Stimulated activated naive B cell treated with anti-CD40 and anti-IgM and Interleukin-4, amounts not matched to agents 10 μg/mL and 1 μg/mL and 100 μg/mL, for 72 hours (primary cell): ENCODE data around the gene EMX1.

Experiments used
- ATAC-seq, 2 donors: fragments of 150-1000 bp; cut with Tn5 transposase; replicated peaks; 2 replicates each; pipeline ENCODE4 v1.10.0; 2021; ENCODE audit warnings: moderate library complexity in 1 of 2
- DNase-seq: peaks from one replicate; pipeline ENCODE4 v3.0.0; 2021
- H3K27ac Mint-ChIP-seq: one replicate; pipeline ENCODE4 v1.8.0; 2022; ENCODE audit warnings: mild to moderate bottlenecking, mixed read lengths
- H3K27me3 Mint-ChIP-seq, 2 donors: one replicate each; pipeline ENCODE4 v1.8.0; 2022; ENCODE audit warnings: mixed read lengths in 2 of 2
- H3K36me3 Mint-ChIP-seq, 2 donors: one replicate each; pipeline ENCODE4 v1.8.0; 2022; ENCODE audit warnings: mixed read lengths in 2 of 2, mild to moderate bottlenecking in 1 of 2
- H3K4me1 Mint-ChIP-seq, 2 donors: one replicate each; pipeline ENCODE4 v1.8.0; 2022; ENCODE audit warnings: mixed read lengths in 2 of 2, mild to moderate bottlenecking in 1 of 2
- H3K4me3 Mint-ChIP-seq, 2 donors: one replicate each; pipeline ENCODE4 v1.8.0; 2022; ENCODE audit warnings: mild to moderate bottlenecking in 2 of 2, mixed read lengths in 2 of 2, moderate library complexity in 1 of 2
- H3K9me3 Mint-ChIP-seq, 2 donors: one replicate each; pipeline ENCODE4 v1.8.0; 2022; ENCODE audit warnings: mixed read lengths in 2 of 2, mild to moderate bottlenecking in 1 of 2

The EMX1 gene

GRCh38 chr2:72973137-72973535 lies 55.8 kb downstream of the EMX1 start:
- no peak for DNase-seq
- Mint-ChIP-seq H3K9me3 (no peaks in the 10 kb centered on the region), H3K27me3 (no peaks in the 10 kb centered on the region), H3K4me3 (no peak overlapping the region), H3K36me3 (peaks cover 6 to 10% of the 10 kb centered on the region in 2 donors), H3K4me1 (peaks cover 10 to 14% of the 10 kb centered on the region in 2 donors), H3K27ac (no peak overlapping the region)
- no peak for ATAC-seq

DNA sequence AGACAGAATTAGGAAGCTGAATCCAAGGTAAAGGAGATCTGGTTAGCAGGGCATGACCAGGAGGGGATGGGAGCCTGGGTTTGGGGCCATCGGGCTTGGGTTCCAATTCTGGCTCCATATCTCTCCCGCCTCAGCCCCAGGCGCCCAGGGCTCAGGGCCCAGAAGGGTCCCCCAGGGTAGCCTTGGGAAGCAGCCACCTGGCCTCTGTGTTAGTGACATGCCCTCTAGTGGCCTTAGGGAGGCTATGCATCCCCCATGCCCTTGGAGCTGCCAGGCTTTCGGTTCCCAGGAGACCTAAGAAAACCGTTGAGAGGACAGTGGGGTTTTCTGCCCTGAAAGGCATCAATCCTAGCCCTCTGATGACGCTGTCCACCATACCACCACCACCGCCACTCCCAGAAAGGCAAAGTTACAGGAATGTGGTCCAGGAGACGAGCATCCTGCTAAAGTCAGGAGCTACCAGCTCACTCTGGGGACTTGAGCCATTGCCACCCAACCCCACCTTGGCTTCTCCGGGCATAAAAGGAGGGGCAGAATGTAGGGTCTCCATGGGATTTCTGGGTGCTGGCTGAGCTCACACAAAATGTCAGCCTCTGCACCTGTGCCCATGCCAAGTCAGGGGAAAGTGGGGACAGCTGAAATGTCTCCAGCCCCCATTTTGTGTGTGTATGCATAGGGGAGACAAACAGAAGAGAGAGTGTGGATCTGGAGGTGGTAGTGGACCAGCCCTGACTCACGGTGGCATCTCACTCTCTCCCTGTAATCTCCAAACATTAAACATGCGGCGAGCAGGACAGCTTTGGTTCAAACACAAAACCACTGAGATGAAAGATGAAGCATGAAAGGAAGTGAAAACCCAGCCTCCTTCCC lies 56.5 kb downstream of the EMX1 start:
- peak; percentile 17 for DNase-seq
- no peaks in the 10 kb centered on the region for H3K9me3 Mint-ChIP-seq
- H3K27ac Mint-ChIP-seq = no peak overlapping the region
- H3K27me3 Mint-ChIP-seq = no peaks in the 10 kb centered on the region
- ATAC-seq = peak; percentile 84 to 89
- H3K4me3 Mint-ChIP-seq = no peak overlapping the region
- peaks cover 6 to 10% of the 10 kb centered on the region in 2 donors for H3K36me3 Mint-ChIP-seq
- H3K4me1 Mint-ChIP-seq = peaks cover 10 to 14% of the 10 kb centered on the region in 2 donors

GRCh38 chr2:72974436-72974754 lies 57.1 kb downstream of the EMX1 start:
- no peak overlapping the region for H3K4me3 Mint-ChIP-seq
- peaks cover 10 to 14% of the 10 kb centered on the region in 2 donors for H3K4me1 Mint-ChIP-seq
- H3K27ac Mint-ChIP-seq = no peak overlapping the region
- no peaks in the 10 kb centered on the region for H3K27me3 Mint-ChIP-seq
- DNase-seq = no peak
- H3K36me3 Mint-ChIP-seq = peaks cover 6 to 10% of the 10 kb centered on the region in 2 donors
- ATAC-seq = peak; percentile 61 to 67
- H3K9me3 Mint-ChIP-seq = no peaks in the 10 kb centered on the region

GRCh38 chr2:72975017-72975416 lies 57.7 kb downstream of the EMX1 start:
- no peak for DNase-seq
- no peak overlapping the region for H3K27ac Mint-ChIP-seq
- no peaks in the 10 kb centered on the region for H3K9me3 Mint-ChIP-seq
- H3K4me1 Mint-ChIP-seq = peaks cover 11 to 18% of the 10 kb centered on the region in 2 donors
- H3K27me3 Mint-ChIP-seq = no peaks in the 10 kb centered on the region
- ATAC-seq = no peak
- peaks cover 6 to 10% of the 10 kb centered on the region in 2 donors for H3K36me3 Mint-ChIP-seq
- H3K4me3 Mint-ChIP-seq = no peak overlapping the region

DNA sequence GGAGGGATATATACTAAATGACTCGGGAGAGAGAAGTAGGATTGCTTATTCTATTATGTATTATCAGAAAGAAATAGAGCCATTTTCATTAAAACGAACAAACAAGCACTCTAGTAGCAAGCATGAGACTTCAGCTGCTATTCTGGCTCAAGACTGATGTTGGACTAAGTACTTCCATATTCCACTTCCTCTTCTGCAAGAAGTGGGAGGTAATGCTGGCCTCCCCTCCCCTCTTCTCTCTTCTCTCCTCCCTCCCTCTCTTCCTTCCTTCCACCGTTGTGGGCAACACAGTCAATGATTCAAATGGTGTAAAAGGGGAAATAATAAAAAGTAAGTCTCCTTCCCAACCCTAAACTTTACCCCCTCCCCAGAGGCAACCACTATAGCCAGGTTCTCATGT lies 62.6 kb downstream of the EMX1 start:
- Mint-ChIP-seq H3K4me1 (peaks cover 8 to 14% of the 10 kb centered on the region in 2 donors), H3K36me3 (peaks cover under 1 to 18% of the 10 kb centered on the region in 2 donors), H3K27me3 (no peaks in the 10 kb centered on the region), H3K4me3 (no peak overlapping the region), H3K27ac (no peak overlapping the region), H3K9me3 (no peaks in the 10 kb centered on the region)
- ATAC-seq (peak; percentile 91 to 94), DNase-seq (no peak)

DNA sequence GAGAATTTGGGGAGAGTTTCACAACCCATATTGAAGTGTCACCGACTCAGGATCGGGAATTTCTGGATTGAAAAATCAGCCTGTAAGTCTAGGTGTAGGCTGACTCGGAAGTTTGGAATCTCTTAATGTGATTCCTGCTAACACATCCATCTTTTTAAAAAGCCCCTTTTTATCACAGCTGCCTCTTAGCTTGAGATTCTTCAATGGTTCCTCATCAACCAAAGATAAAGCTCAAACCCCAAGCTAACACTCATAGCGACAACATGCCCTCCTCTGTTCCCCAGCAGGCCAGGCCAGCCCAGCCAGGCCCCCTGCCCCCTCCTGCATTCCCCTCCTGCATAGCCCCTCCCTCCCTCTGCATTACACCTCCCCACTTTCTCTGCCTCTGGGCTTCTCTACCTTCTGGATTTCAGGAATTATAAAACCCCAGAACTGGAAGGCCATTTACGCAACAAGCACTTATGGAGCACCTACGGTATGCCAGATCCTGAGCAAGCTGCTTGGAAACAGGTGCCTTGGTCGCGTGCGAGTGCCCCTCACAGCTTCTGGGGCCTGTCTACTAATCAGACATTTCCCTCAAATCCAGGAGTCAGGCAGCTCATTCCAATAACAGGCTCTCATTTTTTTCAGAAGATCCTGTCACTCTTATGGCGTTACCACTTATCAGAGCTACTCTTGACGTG lies 63.4 kb downstream of the EMX1 start:
- DNase-seq (no peak), ATAC-seq (no peak)
- Mint-ChIP-seq H3K4me1 (peaks cover 8 to 14% of the 10 kb centered on the region in 2 donors), H3K27me3 (no peaks in the 10 kb centered on the region), H3K9me3 (no peaks in the 10 kb centered on the region), H3K36me3 (peaks cover 1 to 17% of the 10 kb centered on the region in 2 donors), H3K4me3 (no peak overlapping the region), H3K27ac (no peak overlapping the region)

GRCh38 chr2:72981536-72981935 lies 64.2 kb downstream of the EMX1 start:
- no peak overlapping the region for H3K4me3 Mint-ChIP-seq
- no peaks in the 10 kb centered on the region for H3K27me3 Mint-ChIP-seq
- H3K27ac Mint-ChIP-seq = no peak overlapping the region
- H3K4me1 Mint-ChIP-seq = peaks cover 8 to 14% of the 10 kb centered on the region in 2 donors
- DNase-seq (no peak), ATAC-seq (no peak)
- peaks cover 2 to 19% of the 10 kb centered on the region in 2 donors for H3K36me3 Mint-ChIP-seq
- no peaks in the 10 kb centered on the region for H3K9me3 Mint-ChIP-seq

- ATAC-seq = no peak
These were observed 64.9 kb downstream of the EMX1 start for GRCh38 chr2:72982219-72982618.

DNA sequence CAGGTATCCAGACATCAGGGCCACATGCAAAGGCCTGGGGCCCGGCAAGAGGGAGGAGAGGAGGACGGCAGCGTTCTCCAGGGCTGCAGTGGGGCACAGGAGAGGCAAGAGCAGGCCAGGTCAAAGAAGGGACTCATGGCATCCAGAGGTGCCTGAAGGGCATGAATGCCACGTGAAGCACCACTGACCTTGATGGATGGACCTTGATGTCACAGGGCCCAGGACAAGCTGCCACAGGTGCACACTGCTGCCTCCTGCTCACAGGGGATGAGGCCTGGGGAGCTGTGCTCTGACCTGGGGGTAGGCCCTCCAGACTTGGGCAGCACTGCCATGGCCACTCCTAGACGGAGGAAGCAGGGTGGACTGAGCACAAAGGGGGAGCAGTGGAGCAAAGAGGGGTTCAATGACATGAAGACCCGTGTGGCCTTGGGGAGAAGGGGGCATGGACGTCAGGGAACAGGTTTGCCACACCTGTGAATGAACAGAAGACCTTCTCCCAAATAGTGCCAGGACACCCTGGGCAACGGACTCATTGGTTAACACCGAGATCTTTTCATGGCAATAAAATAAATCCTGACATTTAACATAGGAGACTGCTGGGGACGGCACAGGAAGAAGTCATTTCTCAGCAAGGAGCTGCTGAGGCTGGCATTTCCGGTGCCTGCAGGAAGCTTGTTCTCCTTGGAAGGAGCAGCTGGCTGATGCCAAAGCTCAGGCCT lies 65.6 kb downstream of the EMX1 start:
- H3K36me3 Mint-ChIP-seq = peaks cover 4 to 20% of the 10 kb centered on the region in 2 donors
- H3K27ac Mint-ChIP-seq = no peak overlapping the region
- H3K4me1 Mint-ChIP-seq = peaks cover 8 to 14% of the 10 kb centered on the region in 2 donors
- ATAC-seq = no peak
- no peak for DNase-seq
- H3K4me3 Mint-ChIP-seq = no peak overlapping the region
- H3K27me3 Mint-ChIP-seq = no peaks in the 10 kb centered on the region
- no peaks in the 10 kb centered on the region for H3K9me3 Mint-ChIP-seq

More at GRCh38 chr2:72982219-72982618, 64.9 kb downstream of the EMX1 start:
- DNase-seq = no peak
- Mint-ChIP-seq H3K36me3 (peaks cover 4 to 20% of the 10 kb centered on the region in 2 donors), H3K4me3 (no peak overlapping the region), H3K9me3 (no peaks in the 10 kb centered on the region), H3K27ac (no peak overlapping the region), H3K27me3 (no peaks in the 10 kb centered on the region), H3K4me1 (peaks cover 8 to 14% of the 10 kb centered on the region in 2 donors)

- peaks cover 4 to 24% of the 10 kb centered on the region in 2 donors for H3K36me3 Mint-ChIP-seq
- H3K9me3 Mint-ChIP-seq = no peaks in the 10 kb centered on the region
These were observed 66.3 kb downstream of the EMX1 start for GRCh38 chr2:72983500-72984161.

GRCh38 chr2:72984172-72984671 lies 66.9 kb downstream of the EMX1 start:
- Mint-ChIP-seq H3K27me3 (no peaks in the 10 kb centered on the region), H3K36me3 (peaks cover 4 to 24% of the 10 kb centered on the region in 2 donors), H3K9me3 (no peaks in the 10 kb centered on the region), H3K27ac (no peak overlapping the region), H3K4me3 (no peak overlapping the region), H3K4me1 (peaks cover 8 to 14% of the 10 kb centered on the region in 2 donors)
- ATAC-seq (no peak), DNase-seq (no peak)

More at GRCh38 chr2:72983500-72984161, 66.3 kb downstream of the EMX1 start:
- DNase-seq (no peak), ATAC-seq (no peak)
- Mint-ChIP-seq H3K27me3 (no peaks in the 10 kb centered on the region), H3K4me3 (no peak overlapping the region), H3K4me1 (peaks cover 8 to 14% of the 10 kb centered on the region in 2 donors), H3K27ac (no peak overlapping the region)
